NCI-H2227 treated with DMSO at 0.1 percent for 48 hours (cell line): ENCODE data around the gene ZFTA.
"Not testable (repeated sequence)": the region's sequence is repeated elsewhere in the genome, so short reads cannot be mapped to it uniquely, and the experiment has no call there.

Source experiments
- DNase-seq: peaks from one replicate; lab custom pipeline; 2025; lab: John Stamatoyannopoulos, UW

ZFTA gene

GRCh38 chr11:63768237-63769041 lies at the start of gene ZFTA:
TSS of gene ZFTA (minus strand) at chr11:63768775. CDS start at chr11:63768622, 153 bp downstream.
- peak; percentile 58 for DNase-seq

DNA sequence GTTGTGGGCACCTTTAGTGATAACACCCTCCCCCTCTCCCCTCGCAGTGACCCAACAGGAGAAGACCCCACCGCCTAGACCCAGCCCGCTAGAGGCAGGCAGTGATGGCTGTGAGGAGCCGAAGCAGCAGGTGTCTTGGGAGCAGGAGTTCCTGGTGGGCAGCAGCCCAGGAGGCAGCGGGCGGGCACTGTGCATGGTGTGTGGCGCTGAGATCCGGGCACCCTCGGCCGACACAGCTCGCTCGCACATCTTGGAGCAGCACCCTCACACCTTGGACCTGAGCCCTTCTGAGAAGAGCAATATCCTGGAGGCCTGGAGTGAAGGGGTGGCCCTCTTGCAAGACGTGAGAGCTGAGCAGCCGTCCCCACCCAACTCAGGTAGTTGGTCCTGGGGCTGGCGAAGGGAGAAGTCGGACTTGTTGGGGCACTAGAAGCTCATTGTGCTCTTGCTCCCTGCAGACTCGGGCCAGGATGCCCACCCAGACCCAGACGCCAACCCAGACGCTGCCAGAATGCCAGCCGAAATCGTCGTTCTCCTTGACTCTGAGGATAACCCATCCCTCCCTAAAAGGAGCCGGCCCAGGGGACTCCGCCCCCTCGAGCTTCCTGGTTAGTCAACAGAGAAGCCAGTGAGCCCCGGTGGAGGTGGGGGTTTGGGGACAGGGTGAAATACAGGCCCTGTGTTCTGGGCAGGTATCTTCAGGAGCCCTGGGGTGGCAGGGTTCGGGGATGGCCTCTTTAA lies 49.4 kb upstream of the ZFTA start:
- no peak for DNase-seq

DNA sequence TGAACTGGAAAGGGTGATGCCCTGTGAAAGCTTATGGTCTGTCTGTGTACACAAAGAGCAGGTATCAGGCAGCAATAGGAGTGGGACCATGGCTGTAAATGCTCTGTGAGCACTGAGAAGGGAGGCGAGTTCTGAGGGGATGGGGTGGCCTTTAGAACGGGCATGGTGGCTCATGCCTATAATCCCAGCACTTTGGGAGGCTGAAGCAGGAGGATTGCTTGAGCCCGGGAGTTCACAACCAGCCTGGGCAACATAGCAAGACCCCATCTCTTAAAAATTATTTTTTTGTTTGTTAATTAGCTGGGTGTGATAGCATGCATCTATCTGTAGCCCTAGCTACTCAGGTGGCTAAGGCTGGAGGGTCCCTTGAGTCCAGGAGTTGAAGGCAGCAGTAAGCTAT lies 48.2 kb upstream of the ZFTA start:
- no peak for DNase-seq

DNA sequence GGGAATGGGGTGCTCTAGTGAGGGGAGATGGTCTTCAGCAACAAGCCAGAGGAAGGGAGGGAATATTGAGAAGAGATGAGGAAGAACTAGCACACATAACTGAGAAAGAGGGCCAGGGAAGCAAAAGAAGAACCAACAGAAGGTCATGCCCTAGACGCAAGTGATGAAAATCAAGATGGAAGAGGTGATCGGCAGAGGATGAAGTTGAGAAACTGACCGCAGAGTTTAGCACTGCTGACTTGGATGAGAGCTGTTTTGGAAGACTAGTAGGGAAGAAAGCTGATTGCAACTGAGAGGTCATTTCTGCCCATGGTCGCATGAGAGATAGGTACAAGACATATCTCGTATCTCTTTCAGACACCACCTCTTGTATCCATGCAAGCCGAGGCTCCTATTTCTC lies 47.6 kb upstream of the ZFTA start:
- no peak for DNase-seq

- peak; percentile 13 for DNase-seq
Observed at GRCh38 chr11:63814383-63814736, 45.8 kb upstream of the ZFTA start.

DNA sequence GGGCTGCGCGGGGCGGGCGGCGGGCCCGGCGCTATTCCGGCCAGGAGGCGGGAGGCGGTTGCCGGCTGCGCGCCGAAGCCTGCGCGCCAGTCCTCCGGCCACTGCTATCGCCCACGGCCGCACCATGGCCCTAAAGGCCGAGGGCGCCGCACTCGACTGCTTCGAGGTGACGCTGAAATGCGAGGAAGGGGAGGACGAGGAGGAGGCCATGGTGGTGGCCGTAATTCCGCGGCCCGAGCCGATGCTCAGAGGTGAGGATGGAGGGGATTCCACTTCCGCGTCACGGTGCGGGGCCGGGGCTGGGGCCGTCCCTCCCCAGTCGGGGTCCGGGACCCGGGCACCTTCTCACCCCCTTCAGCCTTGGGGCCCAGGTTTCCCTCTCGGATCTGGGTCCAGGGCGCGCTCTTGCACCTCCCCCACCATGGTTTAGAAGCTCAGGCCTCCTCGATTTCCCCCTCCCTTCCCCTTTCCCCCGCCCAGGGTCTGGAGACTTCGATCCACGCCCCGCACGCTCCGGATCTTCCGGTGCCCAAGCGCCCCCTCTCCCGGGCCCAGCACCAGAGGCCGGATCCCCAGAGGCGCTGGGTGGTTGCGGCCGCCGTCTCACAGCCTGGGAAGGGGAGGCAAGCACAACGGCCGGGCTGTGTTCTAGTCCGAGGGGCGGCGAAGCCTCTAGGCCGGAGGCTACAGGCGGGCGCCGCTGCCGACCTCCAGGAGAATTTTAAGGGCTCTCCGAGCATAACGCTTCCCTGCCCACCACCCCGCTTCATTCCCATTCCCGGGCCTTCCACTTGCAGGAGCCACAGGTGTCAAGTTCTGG lies 45.2 kb upstream of the ZFTA start:
- DNase-seq = no peak

DNA sequence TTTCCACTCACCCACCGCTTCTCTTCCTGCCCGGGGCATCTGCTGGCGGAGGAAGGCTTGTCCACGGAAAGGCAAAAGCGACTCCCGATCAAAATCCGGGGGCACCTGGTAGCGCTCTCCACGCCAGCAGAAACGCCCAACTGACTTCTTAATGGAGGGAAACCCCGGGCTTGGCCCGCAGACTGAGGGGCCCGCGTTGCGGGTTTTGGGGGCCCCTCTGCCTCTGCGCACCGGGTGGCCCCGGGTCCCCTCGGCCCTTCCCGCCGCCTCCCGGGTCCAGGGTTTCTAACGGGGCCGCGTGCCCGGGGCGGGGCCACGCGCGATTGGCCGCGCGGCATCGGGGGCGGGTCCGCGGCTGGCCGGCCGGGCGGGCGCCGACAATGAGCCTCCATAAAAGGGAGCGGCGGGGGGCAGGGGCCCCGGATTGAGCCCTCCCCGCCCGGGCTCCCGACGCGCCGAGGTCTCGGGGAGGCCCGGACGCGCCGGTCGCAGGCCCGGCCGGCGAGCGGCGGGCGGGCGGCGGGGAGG lies 44.5 kb upstream of the ZFTA start, which contains the start of gene SPINDOC:
TSS of gene SPINDOC (plus strand) at position 422 of the 528 bp plus-strand sequence. CDS start 231 bp downstream, outside the sequence.
- DNase-seq = peak; percentile 70

DNA sequence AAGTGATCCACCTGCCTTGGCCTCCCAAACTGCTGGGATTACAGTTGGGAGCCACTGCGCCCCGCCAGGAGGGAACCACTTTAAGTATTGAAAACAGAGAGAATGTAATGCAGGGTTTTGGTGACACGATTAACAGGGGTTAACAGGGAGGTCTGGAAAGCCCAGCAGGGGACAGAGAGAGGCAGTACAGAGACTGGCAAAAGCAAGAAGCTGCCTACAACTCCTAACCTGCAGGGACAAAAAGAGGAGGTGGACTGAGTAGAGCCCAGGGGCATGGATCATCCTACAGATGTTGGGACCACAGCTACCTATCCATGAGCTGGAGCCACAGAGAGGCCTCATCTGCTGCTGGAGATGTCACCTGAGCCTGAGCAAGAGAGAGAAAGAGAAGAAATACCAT lies 42.9 kb upstream of the ZFTA start:
- DNase-seq = peak; percentile 22

GRCh38 chr11:63810383-63810782 lies 41.8 kb upstream of the ZFTA start:
- not testable (repeated sequence) for DNase-seq

DNA sequence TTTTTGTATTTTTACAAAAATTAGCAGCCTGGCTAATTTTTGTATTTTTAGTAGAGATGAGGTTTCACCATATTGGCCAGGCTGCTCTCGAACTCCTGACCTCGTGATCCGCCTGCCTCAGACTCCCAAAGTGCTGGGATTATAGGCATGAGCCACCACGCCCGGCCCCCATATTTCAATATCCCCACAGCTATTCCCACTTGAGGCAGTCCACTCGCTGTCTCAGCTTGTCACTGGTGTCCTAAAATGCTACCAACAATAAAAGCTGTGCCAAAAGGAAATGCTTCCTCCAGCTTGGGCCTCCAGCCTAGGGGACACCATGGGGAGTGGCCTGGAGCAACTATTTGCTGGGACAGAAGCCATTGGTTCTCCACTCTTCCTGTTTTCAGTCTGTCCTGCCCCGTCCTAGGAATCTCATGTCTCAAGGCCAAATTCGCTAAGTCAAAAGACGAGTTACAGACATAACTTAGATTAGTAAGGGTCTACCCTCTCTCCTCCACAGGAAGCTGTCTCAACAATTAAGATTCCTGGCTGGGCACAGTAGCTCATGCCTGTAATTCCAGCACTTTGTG lies 37.4 kb upstream of the ZFTA start:
- DNase-seq = no peak

- DNase-seq = no peak
Observed at GRCh38 chr11:63804259-63804658, 35.7 kb upstream of the ZFTA start.

- peak; percentile 83 for DNase-seq
Observed at GRCh38 chr11:63802637-63803414, 34.3 kb upstream of the ZFTA start.

- DNase-seq = no peak
Observed at GRCh38 chr11:63800921-63801320, 32.3 kb upstream of the ZFTA start.

GRCh38 chr11:63795066-63795465 lies 26.5 kb upstream of the ZFTA start:
- DNase-seq = no peak

DNA sequence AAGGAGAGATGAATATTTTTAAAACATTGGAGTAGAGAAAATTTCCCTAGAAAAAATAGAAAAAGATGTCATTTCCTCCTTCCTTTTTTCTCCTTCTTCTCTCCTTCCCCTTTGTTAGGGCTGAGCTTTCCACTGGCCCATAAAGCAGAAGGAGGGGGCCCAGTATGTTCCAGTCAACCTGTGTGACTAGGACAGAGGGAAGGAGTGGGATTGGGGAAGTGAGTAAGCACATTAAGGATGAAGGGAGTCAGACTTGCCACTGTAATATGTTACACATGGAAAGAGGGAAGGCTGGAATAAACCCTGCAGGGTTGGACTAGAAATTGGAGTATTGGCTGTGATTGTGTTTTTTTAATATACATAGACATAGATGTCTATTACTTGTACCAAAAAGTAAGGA lies 24.6 kb upstream of the ZFTA start:
- no peak for DNase-seq

- DNase-seq = no peak
Observed at GRCh38 chr11:63791495-63792167, 23.1 kb upstream of the ZFTA start.

DNA sequence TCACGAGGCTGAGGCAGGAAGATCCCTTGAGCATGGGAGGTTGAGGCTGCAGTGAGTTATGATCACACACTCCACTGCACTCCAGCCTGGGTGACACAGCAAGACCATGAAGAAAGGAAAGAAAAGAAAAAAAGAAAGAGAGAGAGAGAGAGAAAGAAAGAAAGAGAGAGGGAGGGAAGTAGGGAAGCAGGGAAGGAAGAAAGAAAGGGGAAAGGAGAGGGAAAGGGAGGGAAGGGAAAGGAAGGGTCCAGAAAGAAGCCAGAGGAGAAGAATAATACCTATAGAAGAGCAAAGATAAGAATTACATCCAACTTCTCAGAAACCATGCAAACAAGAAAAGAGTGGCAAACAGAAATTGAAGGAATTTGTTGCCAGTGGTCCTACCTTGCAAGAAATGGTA lies 17.2 kb upstream of the ZFTA start:
- no peak for DNase-seq

- DNase-seq = no peak
Observed at GRCh38 chr11:63783925-63784592, 15.5 kb upstream of the ZFTA start.

DNA sequence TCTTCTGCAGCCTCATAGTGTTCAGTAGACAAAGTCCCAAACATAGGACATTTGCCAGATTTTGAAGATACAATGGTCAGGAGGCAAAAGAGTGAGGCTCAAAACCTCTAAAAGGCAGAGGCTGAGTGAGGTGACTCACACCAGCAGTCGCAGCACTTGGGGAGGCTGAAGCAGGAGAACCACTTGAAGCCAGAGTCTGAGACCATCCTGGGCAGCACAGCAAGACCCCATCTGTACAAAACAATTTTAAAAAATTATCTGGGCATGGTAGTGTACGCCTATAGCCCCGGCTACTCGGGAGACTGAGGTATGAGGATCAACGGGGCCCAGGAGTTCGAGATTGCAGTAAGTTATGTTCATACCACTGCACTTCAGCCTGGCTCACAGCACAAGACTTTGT lies 14.2 kb upstream of the ZFTA start:
- no peak for DNase-seq

DNA sequence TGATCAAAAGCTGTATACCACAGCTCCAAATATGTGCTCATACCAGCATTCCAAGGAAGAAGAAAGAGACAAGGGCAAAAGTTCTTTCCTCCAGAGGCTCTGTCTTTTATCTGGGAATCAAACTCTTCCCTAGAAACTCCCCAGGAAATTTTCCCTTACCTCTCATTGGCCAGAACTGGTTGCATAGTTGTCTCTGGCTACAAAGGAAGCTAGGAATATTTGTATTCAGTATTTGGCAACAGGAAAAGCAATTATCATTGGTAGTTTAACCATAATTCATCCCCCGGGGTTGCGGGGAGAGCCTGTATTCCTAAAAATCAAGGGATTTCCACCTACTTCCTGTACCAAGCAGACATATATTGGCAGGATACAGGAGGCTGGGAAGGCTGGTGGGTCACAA lies 10.5 kb upstream of the ZFTA start:
- no peak for DNase-seq
